Upper lobe of right lung (tissue), 1 donor: ENCODE measurements around the gene PIGK. TPM values are rescaled to one million over a fixed set of nuclear protein-coding genes. Genes with fewer than 3 reads are reported as not detected.
A peak's percentile ranks its signal among the peaks of the same experiment; 100 is the strongest.

ENCODE experiments used
- ATAC-seq: fragments of 200-7000 bp; cut with Tn5 transposase; one replicate; pipeline ENCODE4 v1.9.1; 2020; ENCODE audit warnings: mild to moderate bottlenecking, moderate library complexity
- DNase-seq: peaks from one replicate; pipeline ENCODE4 v3.0.0-alpha.2; 2020
- H3K27ac ChIP-seq: fragments of 200-600 bp; one replicate; pipeline ENCODE4 v1.8.0; 2022
- H3K27me3 ChIP-seq: fragments of 200-600 bp; one replicate; pipeline ENCODE4 v1.8.0; 2022; ENCODE audit warnings: mild to moderate bottlenecking
- H3K36me3 ChIP-seq: fragments of 200-600 bp; one replicate; pipeline ENCODE4 v1.8.0; 2022
- H3K4me1 ChIP-seq: fragments of 200-600 bp; one replicate; pipeline ENCODE4 v1.8.0; 2022
- H3K4me3 ChIP-seq: fragments of 200-600 bp; one replicate; pipeline ENCODE4 v1.8.0; 2022; ENCODE audit warnings: mild to moderate bottlenecking
- H3K9me3 ChIP-seq: fragments of 200-600 bp; one replicate; pipeline ENCODE4 v1.8.0; 2022
- CTCF ChIP-seq: fragments of 200-600 bp; IDR thresholded peaks from one replicate; pipeline ENCODE4 v1.8.0; 2022; ENCODE audit warnings: antibody characterized with exemption
- intact Hi-C: fragments of 100-400 bp; cut with DNase I; formaldehyde crosslinking; loops from one replicate; pipeline ENCODE4 v1.11.0; 2022
- microRNA-seq: library from miRNA; unstranded; fragments of <30 nt; microRNA quantifications from one replicate; pipeline ENCODE4 v1.2.0, GENCODE V29; 2020; ENCODE audit warnings: borderline microRNAs expressed
- total RNA-seq: library from RNA; stranded (reverse); fragmentation: NEBNext Ultra II Directional; extraction: Animal tissue kit (Norgen Biotek cat#: 25700); gene quantifications from one replicate; pipeline ENCODE4 v1.2.1, GENCODE V29; 2021
- donor health status: DM: no; HTN: yes; CAD: no; lungs with severe emphysema.

The PIGK gene
- total RNA-seq, 1 donor from 2014 or later = 29.9 TPM

- intact Hi-C loops = no loop called here
- no peak for DNase-seq
- TF ChIP-seq CTCF = no peak
- H3K9me3 ChIP-seq = no peaks in the 10 kb centered on the region
- H3K4me1 ChIP-seq = no peaks in the 10 kb centered on the region
- H3K36me3 ChIP-seq = no peaks in the 10 kb centered on the region
- ATAC-seq = peak; percentile 58
- no peak overlapping the region for H3K4me3 ChIP-seq
- no peak overlapping the region for H3K27ac ChIP-seq
- no peaks in the 10 kb centered on the region for H3K27me3 ChIP-seq
Measured at GRCh38 chr1:77039739-77040138, 179.5 kb downstream of the PIGK start.

- H3K9me3 ChIP-seq = no peaks in the 10 kb centered on the region
- H3K36me3 ChIP-seq = no peaks in the 10 kb centered on the region
- H3K27ac ChIP-seq = no peak overlapping the region
- H3K4me3 ChIP-seq = no peak overlapping the region
- intact Hi-C loops = no loop called here
- no peaks in the 10 kb centered on the region for H3K4me1 ChIP-seq
- ATAC-seq = no peak
- no peaks in the 10 kb centered on the region for H3K27me3 ChIP-seq
- no peak for DNase-seq
- no peak for TF ChIP-seq CTCF
Measured at GRCh38 chr1:77039111-77039510, 180.1 kb downstream of the PIGK start.

Small RNAs within 50 kb of the gene (microRNA-seq; reads per million reads assigned to microRNA genes)
- gene MIR7156 = not detected

Other genes starting within 250 kb of the PIGK start
- gene AK5, start 62.6 kb upstream of the PIGK start, total RNA-seq = not detected